HEK293 (cell line): ENCODE results near the gene SLF1.

Experiments
- CTCF ChIP-seq: fragments of 450-650 bp; formaldehyde crosslinking; IDR thresholded peaks from 2 replicates; pipeline ENCODE4 v1.5.1; 2016; ENCODE audit warnings: missing biosample characterization, missing genetic modification characterization
- REPIN1 ChIP-seq: fragments of 450-650 bp; formaldehyde crosslinking; IDR thresholded peaks from 2 replicates; pipeline ENCODE4 v1.5.1; 2017; ENCODE audit warnings: missing biosample characterization, missing genetic modification characterization, low read depth
- TCF7L2 ChIP-seq: IDR thresholded peaks from 2 replicates; pipeline ENCODE4 v1.6.1; 2011; ENCODE audit warnings: low read depth, mild to moderate bottlenecking, inconsistent platforms, low read length, moderate library complexity, borderline replicate concordance
- ZNF10 ChIP-seq: fragments of 450-650 bp; formaldehyde crosslinking; IDR thresholded peaks from 2 replicates; pipeline ENCODE4 v1.5.1; 2017; ENCODE audit warnings: missing biosample characterization, missing genetic modification characterization
- ZNF121 ChIP-seq: fragments of 450-650 bp; formaldehyde crosslinking; IDR thresholded peaks from 2 replicates; pipeline ENCODE4 v1.5.1; 2016; ENCODE audit warnings: missing biosample characterization, missing genetic modification characterization
- ZNF157 ChIP-seq: fragments of 450-650 bp; formaldehyde crosslinking; IDR thresholded peaks from 2 replicates; pipeline ENCODE4 v1.5.1; 2016; ENCODE audit warnings: missing biosample characterization, missing genetic modification characterization
- ZNF426 ChIP-seq: fragments of 450-650 bp; formaldehyde crosslinking; IDR thresholded peaks from 2 replicates; pipeline ENCODE4 v1.5.1; 2017; ENCODE audit warnings: missing biosample characterization, missing genetic modification characterization, mild to moderate bottlenecking, inconsistent platforms, moderate library complexity
- ZNF558 ChIP-seq: fragments of 450-650 bp; formaldehyde crosslinking; IDR thresholded peaks from 2 replicates; pipeline ENCODE4 v1.5.1; 2016; ENCODE audit warnings: missing biosample characterization, missing genetic modification characterization
- ZNF830 ChIP-seq: fragments of 450-650 bp; IDR thresholded peaks from 2 replicates; pipeline ENCODE4 v1.5.0; 2018; ENCODE audit warnings: missing biosample characterization, missing genetic modification characterization, low read depth, mild to moderate bottlenecking, moderate library complexity
- ZNF843 ChIP-seq: fragments of 450-650 bp; formaldehyde crosslinking; IDR thresholded peaks from 2 replicates; pipeline ENCODE4 v1.5.1; 2016; ENCODE audit warnings: missing biosample characterization, missing genetic modification characterization

- TF ChIP-seq ZNF121 (tag by site-specific recombination) (no peak), CTCF (tag by site-specific recombination) (no peak), ZNF843 (tag by site-specific recombination) (no peak), ZNF157 (tag by site-specific recombination) (no peak), REPIN1 (tag by site-specific recombination) (no peak), TCF7L2 (no peak), ZNF10 (tag by site-specific recombination) (no peak), ZNF558 (tag by site-specific recombination) (no peak), ZNF426 (tag by site-specific recombination) (no peak), ZNF830 (tag by site-specific recombination) (no peak)
Observed at GRCh38 chr5:94672746-94673145, 54.3 kb downstream of the SLF1 start.
